Loucy (cell line): ENCODE measurements around the gene PRRX1.

Experiments used
- EZH2phosphoT487 ChIP-seq: fragments of 200-600 bp; IDR thresholded peaks from 2 replicates; pipeline ENCODE4 v1.6.1; 2018; ENCODE audit warnings: antibody characterized with exemption, mild to moderate bottlenecking, moderate library complexity, borderline replicate concordance
- TF ChIP-seq, protein P1 (sequence below): fragments of 200-600 bp; sonication (generic); conservative IDR thresholded peaks from 2 replicates; pipeline ENCODE4 v1.5.1; 2014; ENCODE audit warnings: mild to moderate bottlenecking, antibody characterized with exemption, low read length

DNA sequence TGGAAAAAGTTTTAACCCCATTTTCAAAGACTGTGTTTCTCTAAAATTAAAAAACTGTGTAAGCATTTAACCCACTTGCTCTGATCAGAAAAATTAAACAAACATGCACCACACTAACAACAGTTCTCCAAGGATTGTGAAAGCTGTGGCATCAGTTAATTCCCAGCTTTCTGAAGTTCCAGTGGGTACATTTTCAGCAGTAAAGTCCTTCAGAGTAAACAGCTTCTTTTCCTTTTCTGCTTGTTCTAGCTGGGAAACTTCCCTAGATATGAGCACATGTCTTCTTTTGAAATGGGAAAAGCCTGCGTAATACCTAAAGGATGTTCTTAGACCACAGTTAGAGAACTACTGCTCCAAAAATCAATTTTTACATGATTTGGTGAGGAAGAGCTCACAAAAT, 11.1 kb downstream of the PRRX1 start:
- TF ChIP-seq, protein P1, sequence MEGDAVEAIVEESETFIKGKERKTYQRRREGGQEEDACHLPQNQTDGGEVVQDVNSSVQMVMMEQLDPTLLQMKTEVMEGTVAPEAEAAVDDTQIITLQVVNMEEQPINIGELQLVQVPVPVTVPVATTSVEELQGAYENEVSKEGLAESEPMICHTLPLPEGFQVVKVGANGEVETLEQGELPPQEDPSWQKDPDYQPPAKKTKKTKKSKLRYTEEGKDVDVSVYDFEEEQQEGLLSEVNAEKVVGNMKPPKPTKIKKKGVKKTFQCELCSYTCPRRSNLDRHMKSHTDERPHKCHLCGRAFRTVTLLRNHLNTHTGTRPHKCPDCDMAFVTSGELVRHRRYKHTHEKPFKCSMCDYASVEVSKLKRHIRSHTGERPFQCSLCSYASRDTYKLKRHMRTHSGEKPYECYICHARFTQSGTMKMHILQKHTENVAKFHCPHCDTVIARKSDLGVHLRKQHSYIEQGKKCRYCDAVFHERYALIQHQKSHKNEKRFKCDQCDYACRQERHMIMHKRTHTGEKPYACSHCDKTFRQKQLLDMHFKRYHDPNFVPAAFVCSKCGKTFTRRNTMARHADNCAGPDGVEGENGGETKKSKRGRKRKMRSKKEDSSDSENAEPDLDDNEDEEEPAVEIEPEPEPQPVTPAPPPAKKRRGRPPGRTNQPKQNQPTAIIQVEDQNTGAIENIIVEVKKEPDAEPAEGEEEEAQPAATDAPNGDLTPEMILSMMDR, result no peak
- TF ChIP-seq EZH2phosphoT487, result no peak
